Measurements from ENCODE around the gene ATG14. TPM values are rescaled to one million over a fixed set of nuclear protein-coding genes. Genes with fewer than 3 reads are reported as not detected.
A peak's percentile ranks its signal among the peaks of the same experiment; 100 is the strongest.

The ATG14 gene
- total RNA-seq, 1 donor from 2014 or later: 4.8 TPM

- peak overlapping the region; percentile 77 for H3K27ac Mint-ChIP-seq
- no peaks in the 10 kb centered on the region for H3K27me3 Mint-ChIP-seq (ENCODE audit: insufficient read depth)
- peaks cover 14% of the 10 kb centered on the region for H3K36me3 Mint-ChIP-seq (ENCODE audit: low read depth)
- intact Hi-C loops (cut with micrococcal nuclease): loop anchor here (5.0 kb wide), 1 partner anchor 122 kb away; no protein-coding TSS in a partner anchor
- H3K4me3 Mint-ChIP-seq: peak overlapping the region; percentile 62
- H3K9me3 Mint-ChIP-seq: no peaks in the 10 kb centered on the region
- no peak for DNase-seq (ENCODE audit: low spot score)
- H3K4me1 Mint-ChIP-seq (ENCODE audit: low read depth): peaks cover 85% of the 10 kb centered on the region
Observed at GRCh38 chr14:55333711-55334485, 77.7 kb downstream of the ATG14 start.

DNA sequence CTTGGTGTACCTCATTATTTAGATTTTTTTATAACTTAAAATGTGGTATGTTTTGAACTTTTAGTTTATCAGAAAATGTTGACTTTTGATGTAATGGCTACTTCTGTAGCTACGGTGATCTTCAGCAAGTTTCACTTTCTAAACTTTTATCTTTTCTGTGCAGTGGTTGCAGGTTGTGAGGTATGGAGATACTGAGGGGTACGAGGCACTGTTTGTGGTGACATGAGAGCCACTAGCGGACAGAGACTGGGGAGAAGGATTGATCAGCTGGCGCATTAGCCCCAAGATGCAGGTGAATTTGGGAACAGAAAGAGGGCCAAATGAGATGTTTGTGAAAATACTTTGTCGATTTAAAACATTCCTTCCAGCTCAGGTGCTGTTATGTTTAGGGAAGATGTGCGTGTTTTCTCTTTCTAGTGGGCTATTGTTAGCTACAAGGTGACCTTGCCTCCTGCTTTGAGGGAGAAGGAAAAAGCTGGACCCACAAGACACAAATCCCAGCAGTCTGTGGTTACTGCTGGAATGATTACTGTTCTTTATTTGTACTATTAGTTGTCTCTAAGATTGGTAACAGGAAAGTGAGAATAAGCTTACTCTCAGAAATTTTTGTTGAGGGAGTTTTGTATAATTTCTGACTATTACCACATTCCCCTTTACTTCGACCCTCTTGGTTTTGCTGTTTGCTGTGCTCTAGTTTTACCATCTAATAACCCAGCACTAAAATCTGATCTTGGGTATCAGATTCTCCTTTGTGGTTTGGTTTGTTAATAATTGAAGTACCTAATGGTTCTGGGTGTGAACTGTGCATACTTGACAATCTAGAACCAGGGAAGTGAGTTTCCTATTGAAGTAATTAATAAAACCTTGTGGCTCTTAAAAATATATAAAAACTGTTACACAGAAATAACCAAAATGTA lies 78.7 kb downstream of the ATG14 start:
- Mint-ChIP-seq H3K9me3 (no peaks in the 10 kb centered on the region), H3K4me1 (ENCODE audit: low read depth) (peaks cover 80% of the 10 kb centered on the region), H3K4me3 (peak overlapping the region; percentile 70), H3K27ac (peak overlapping the region; percentile 84), H3K27me3 (ENCODE audit: insufficient read depth) (no peaks in the 10 kb centered on the region), H3K36me3 (ENCODE audit: low read depth) (peaks cover 14% of the 10 kb centered on the region)
- intact Hi-C loops (cut with micrococcal nuclease): loop anchor here (5.0 kb wide), 1 partner anchor 121 kb away; no protein-coding TSS in a partner anchor
- no peak for DNase-seq (ENCODE audit: low spot score)

- Mint-ChIP-seq H3K36me3 (ENCODE audit: low read depth) (peaks cover 17% of the 10 kb centered on the region), H3K4me1 (ENCODE audit: low read depth) (peaks cover 74% of the 10 kb centered on the region), H3K27me3 (ENCODE audit: insufficient read depth) (no peaks in the 10 kb centered on the region), H3K27ac (peak overlapping the region; percentile 92), H3K4me3 (peak overlapping the region; percentile 71), H3K9me3 (no peaks in the 10 kb centered on the region)
- intact Hi-C loops (cut with micrococcal nuclease): loop anchor here (1.0 to 5.0 kb wide), 7 partner anchors 9 to 895 kb away; no protein-coding TSS in a partner anchor
- no peak for DNase-seq (ENCODE audit: low spot score)
Observed at GRCh38 chr14:55329999-55330710, 81.5 kb downstream of the ATG14 start.

DNA sequence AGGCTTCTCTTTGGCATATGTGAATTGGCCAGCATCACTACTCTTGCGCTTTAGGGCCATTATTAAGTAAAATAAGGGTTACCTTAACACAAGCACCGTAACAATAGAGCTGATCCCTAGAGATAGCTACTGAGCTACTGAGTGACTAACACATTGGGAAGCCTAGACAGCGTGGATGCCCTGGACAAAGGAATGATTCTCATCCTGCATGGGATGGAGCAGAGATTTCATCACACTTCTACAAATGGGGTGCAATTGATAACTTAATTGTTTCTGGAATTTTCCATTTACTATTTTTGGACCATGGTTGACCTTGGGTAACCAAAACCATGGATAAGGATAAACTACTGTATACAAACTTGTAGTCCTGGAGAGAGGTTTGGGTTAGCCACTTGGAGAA lies 83.3 kb downstream of the ATG14 start:
- Mint-ChIP-seq H3K36me3 (ENCODE audit: low read depth) (peaks cover 7% of the 10 kb centered on the region), H3K27me3 (ENCODE audit: insufficient read depth) (no peaks in the 10 kb centered on the region), H3K9me3 (no peaks in the 10 kb centered on the region), H3K27ac (no peak overlapping the region), H3K4me1 (ENCODE audit: low read depth) (peaks cover 61% of the 10 kb centered on the region), H3K4me3 (no peak overlapping the region)
- intact Hi-C loops (cut with micrococcal nuclease): no loop called here
- DNase-seq (ENCODE audit: low spot score): no peak

DNA sequence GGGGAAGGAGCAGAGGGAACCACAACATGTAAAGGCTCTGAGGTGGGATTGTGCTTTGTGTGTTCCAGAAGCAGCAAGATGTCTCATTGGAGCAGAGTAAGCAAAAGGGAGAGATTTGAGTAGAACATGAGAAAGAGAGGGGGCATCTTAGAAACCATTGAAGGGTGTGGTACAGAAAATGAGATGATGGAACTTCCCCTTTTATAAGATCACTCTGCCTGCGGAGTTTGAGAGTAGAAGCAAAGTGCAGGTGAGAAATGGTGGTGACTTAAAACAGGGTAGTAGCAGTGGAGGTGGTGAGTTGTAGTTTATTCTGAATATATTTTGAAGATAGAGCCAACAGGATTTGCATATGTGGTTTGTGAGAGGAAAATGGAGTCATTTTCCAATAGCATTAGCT lies 84.5 kb downstream of the ATG14 start:
- peaks cover 49% of the 10 kb centered on the region for H3K4me1 Mint-ChIP-seq (ENCODE audit: low read depth)
- H3K4me3 Mint-ChIP-seq: no peak overlapping the region
- intact Hi-C loops (cut with micrococcal nuclease): no loop called here
- H3K36me3 Mint-ChIP-seq (ENCODE audit: low read depth): peaks cover 7% of the 10 kb centered on the region
- no peak for DNase-seq (ENCODE audit: low spot score)
- H3K27me3 Mint-ChIP-seq (ENCODE audit: insufficient read depth): no peaks in the 10 kb centered on the region
- H3K27ac Mint-ChIP-seq: peak overlapping the region; percentile 18
- no peaks in the 10 kb centered on the region for H3K9me3 Mint-ChIP-seq

GRCh38 chr14:55324812-55325211 lies 86.8 kb downstream of the ATG14 start:
- no peak for DNase-seq (ENCODE audit: low spot score)
- H3K27me3 Mint-ChIP-seq (ENCODE audit: insufficient read depth): no peaks in the 10 kb centered on the region
- intact Hi-C loops (cut with micrococcal nuclease): no loop called here
- no peaks in the 10 kb centered on the region for H3K9me3 Mint-ChIP-seq
- H3K36me3 Mint-ChIP-seq (ENCODE audit: low read depth): peaks cover 10% of the 10 kb centered on the region
- peaks cover 31% of the 10 kb centered on the region for H3K4me1 Mint-ChIP-seq (ENCODE audit: low read depth)
- no peak overlapping the region for H3K27ac Mint-ChIP-seq
- no peak overlapping the region for H3K4me3 Mint-ChIP-seq

- Mint-ChIP-seq H3K9me3 (no peaks in the 10 kb centered on the region), H3K36me3 (ENCODE audit: low read depth) (peaks cover 14% of the 10 kb centered on the region), H3K27ac (no peak overlapping the region), H3K4me1 (ENCODE audit: low read depth) (peaks cover 25% of the 10 kb centered on the region), H3K4me3 (no peak overlapping the region), H3K27me3 (ENCODE audit: insufficient read depth) (no peaks in the 10 kb centered on the region)
- no peak for DNase-seq (ENCODE audit: low spot score)
- intact Hi-C loops (cut with micrococcal nuclease): no loop called here
Observed at GRCh38 chr14:55323910-55324309, 87.7 kb downstream of the ATG14 start.

DNA sequence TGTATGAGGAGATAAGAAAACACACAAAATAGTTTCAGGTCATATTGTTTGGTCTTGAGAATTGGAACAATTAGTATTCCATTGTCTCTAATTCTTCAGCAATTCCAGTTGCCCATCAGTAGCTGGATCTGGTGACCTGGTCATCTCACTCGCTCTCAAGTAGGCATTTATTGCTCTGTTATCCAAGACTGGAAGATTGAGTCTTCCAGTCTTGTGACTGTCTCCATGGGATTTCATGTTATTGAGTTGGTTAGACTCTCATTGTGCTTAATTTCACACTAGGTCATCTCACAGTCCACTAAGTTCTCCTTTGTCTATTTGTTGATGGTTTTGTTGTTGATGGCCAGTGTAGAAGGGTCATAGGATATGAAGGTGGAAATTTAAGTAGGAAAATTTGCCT lies 92.9 kb downstream of the ATG14 start:
- no peak for DNase-seq (ENCODE audit: low spot score)
- peaks cover 34% of the 10 kb centered on the region for H3K36me3 Mint-ChIP-seq (ENCODE audit: low read depth)
- H3K4me3 Mint-ChIP-seq: no peak overlapping the region
- intact Hi-C loops (cut with micrococcal nuclease): no loop called here
- H3K27ac Mint-ChIP-seq: no peak overlapping the region
- H3K9me3 Mint-ChIP-seq: peaks cover 8% of the 10 kb centered on the region
- no peaks in the 10 kb centered on the region for H3K4me1 Mint-ChIP-seq (ENCODE audit: low read depth)
- H3K27me3 Mint-ChIP-seq (ENCODE audit: insufficient read depth): no peaks in the 10 kb centered on the region

- no peak overlapping the region for H3K4me3 Mint-ChIP-seq
- peaks cover 43% of the 10 kb centered on the region for H3K36me3 Mint-ChIP-seq (ENCODE audit: low read depth)
- peaks cover 18% of the 10 kb centered on the region for H3K9me3 Mint-ChIP-seq
- no peak for DNase-seq (ENCODE audit: low spot score)
- no peaks in the 10 kb centered on the region for H3K27me3 Mint-ChIP-seq (ENCODE audit: insufficient read depth)
- H3K4me1 Mint-ChIP-seq (ENCODE audit: low read depth): peaks cover 7% of the 10 kb centered on the region
- no peak overlapping the region for H3K27ac Mint-ChIP-seq
- intact Hi-C loops (cut with micrococcal nuclease): no loop called here
Observed at GRCh38 chr14:55317542-55318306, 93.9 kb downstream of the ATG14 start.

DNA sequence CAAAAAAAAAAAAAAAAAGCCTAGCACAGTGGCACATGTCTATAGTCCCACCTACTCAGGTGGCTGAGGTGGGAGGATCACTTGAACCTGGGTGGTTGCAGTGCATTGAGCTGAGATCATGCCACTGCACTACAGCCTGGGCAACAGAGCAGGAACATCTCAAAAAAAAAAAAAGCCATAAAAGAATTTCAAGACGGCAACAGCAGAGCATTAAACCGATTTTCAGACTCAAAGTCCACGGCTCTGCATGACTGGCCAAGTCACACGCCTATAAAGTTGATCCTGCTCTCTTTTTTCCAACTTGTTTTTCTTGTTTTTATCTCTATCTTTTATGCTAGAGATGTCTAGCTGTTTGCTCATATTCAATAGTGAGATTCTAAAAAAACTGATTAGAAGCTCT lies 95.1 kb downstream of the ATG14 start:
- Mint-ChIP-seq H3K4me3 (no peak overlapping the region), H3K9me3 (peaks cover 22% of the 10 kb centered on the region), H3K4me1 (ENCODE audit: low read depth) (peaks cover 7% of the 10 kb centered on the region), H3K27ac (no peak overlapping the region), H3K36me3 (ENCODE audit: low read depth) (peaks cover 49% of the 10 kb centered on the region), H3K27me3 (ENCODE audit: insufficient read depth) (no peaks in the 10 kb centered on the region)
- intact Hi-C loops (cut with micrococcal nuclease): no loop called here
- DNase-seq (ENCODE audit: low spot score): no peak
